Myocyte (in vitro differentiated cells): Measurements from ENCODE around the gene GPR161. TPM values are rescaled to one million over a fixed set of nuclear protein-coding genes. Genes with fewer than 3 reads are reported as not detected.

Experiments used
- DNase-seq: peaks from one replicate; pipeline ENCODE4 v3.0.0-alpha.2; 2012; ENCODE audit warnings: low read depth
- total RNA-seq: library from RNA; depleted of rRNA; stranded (reverse); fragments of >200 nt; gene quantifications from 2 replicates; pipeline ENCODE4 v1.2.3, GENCODE V29; 2014

Gene GPR161
- total RNA-seq, 1 donor from 2014 or later: 7.0 TPM

GRCh38 chr1:168150283-168150682 lies 13.6 kb upstream of the GPR161 start:
- DNase-seq: no peak

GRCh38 chr1:168148916-168149315 lies 12.2 kb upstream of the GPR161 start:
- DNase-seq: no peak

GRCh38 chr1:168146626-168147025 lies 9.9 kb upstream of the GPR161 start:
- no peak for DNase-seq

GRCh38 chr1:168146160-168146539 lies 9.4 kb upstream of the GPR161 start:
- DNase-seq: no peak

- DNase-seq: peak; percentile 82
These were observed 8.7 kb upstream of the GPR161 start for GRCh38 chr1:168145184-168146159.

- no peak for DNase-seq
These were observed 5.2 kb upstream of the GPR161 start for GRCh38 chr1:168141871-168142385.

GRCh38 chr1:168139070-168139469 lies 2.3 kb upstream of the GPR161 start:
- DNase-seq: no peak

GRCh38 chr1:168138134-168138533 lies 1.4 kb upstream of the GPR161 start:
- DNase-seq: no peak

- DNase-seq: no peak
These were observed 738 bp upstream of the GPR161 start for GRCh38 chr1:168137515-168137821.

GRCh38 chr1:168135921-168136708 lies 615 bp downstream of the GPR161 start:
- peak; percentile 25 for DNase-seq

GRCh38 chr1:168135116-168135920 lies 1.4 kb downstream of the GPR161 start:
- no peak for DNase-seq

- no peak for DNase-seq
These were observed 2.1 kb downstream of the GPR161 start for GRCh38 chr1:168134642-168135041.

- no peak for DNase-seq
These were observed 2.6 kb downstream of the GPR161 start for GRCh38 chr1:168134132-168134531.

GRCh38 chr1:168129933-168130332 lies 6.8 kb downstream of the GPR161 start:
- no peak for DNase-seq

GRCh38 chr1:168127503-168127902 lies 9.2 kb downstream of the GPR161 start:
- DNase-seq: no peak

GRCh38 chr1:168125051-168125450 lies 11.7 kb downstream of the GPR161 start:
- DNase-seq: no peak

GRCh38 chr1:168121401-168122011 lies 15.2 kb downstream of the GPR161 start:
- DNase-seq: peak; percentile 80

GRCh38 chr1:168119750-168120149 lies 17.0 kb downstream of the GPR161 start:
- DNase-seq: no peak

GRCh38 chr1:168116327-168116799 lies 20.4 kb downstream of the GPR161 start:
- DNase-seq: no peak

GRCh38 chr1:168114845-168115244 lies 21.9 kb downstream of the GPR161 start:
- DNase-seq: no peak
